HepG2 (cell line): ENCODE data around the gene ARHGEF38.

Experiments
- BHLHE40 ChIP-seq: IDR thresholded peaks from 2 replicates; pipeline ENCODE4 v1.6.1; 2011; ENCODE audit warnings: low read length, improper control_type of control experiment
- PBX3 ChIP-seq: sonication (generic); formaldehyde crosslinking; IDR thresholded peaks from 2 replicates; pipeline ENCODE4 v1.8.1; 2023; ENCODE audit warnings: missing genetic modification reagents, inconsistent platforms, borderline replicate concordance
- POLR2AphosphoS2 ChIP-seq: IDR thresholded peaks from 2 replicates; pipeline ENCODE4 v1.6.1; 2011; ENCODE audit warnings: low read depth, low read length, improper control_type of control experiment
- SOX6 ChIP-seq, 2 experiments: fragments of 450-650 bp in 1 of 2; sonication (generic) in 1 of 2; formaldehyde crosslinking in 1 of 2; IDR thresholded peaks; 2 replicates each; pipeline versions ENCODE4 v1.4.0 to v1.6.1; 2017 to 2020; ENCODE audit warnings: antibody characterized with exemption in 1 of 2, mild to moderate bottlenecking in 1 of 2, missing genetic modification reagents in 1 of 2
- TARDBP ChIP-seq: sonication (generic); formaldehyde crosslinking; IDR thresholded peaks from 2 replicates; pipeline ENCODE4 v1.8.0; 2022; ENCODE audit warnings: mild to moderate bottlenecking, missing genetic modification reagents
- TRAFD1 ChIP-seq: sonication (generic); formaldehyde crosslinking; IDR thresholded peaks from 2 replicates; pipeline ENCODE4 v1.5.1; 2020; ENCODE audit warnings: missing genetic modification reagents, mild to moderate bottlenecking, borderline replicate concordance

GRCh38 chr4:105686571-105686970, 134.2 kb downstream of the ARHGEF38 start:
- TF ChIP-seq PBX3 (CRISPR knock-in tag) (no peak), POLR2AphosphoS2 (no peak), BHLHE40 (no peak), SOX6 (IDR thresholded peaks at IDR 0.05) (no peak), SOX6 (CRISPR knock-in tag; IDR thresholded peaks at IDR 0.05) (no peak), TARDBP (CRISPR knock-in tag) (no peak), TRAFD1 (CRISPR knock-in tag) (no peak)
